ENCODE results near the gene C4orf50. TPM values are rescaled to one million over a fixed set of nuclear protein-coding genes. Genes with fewer than 3 reads are reported as not detected.

The C4orf50 gene
- total RNA-seq, 4 donors from 2014 or later: 0.04 to 0.19 (median 0.04) TPM; not detected in 1

- intact Hi-C loops (cut with DNase I): no loop called here
These were observed 147.5 kb downstream of the C4orf50 start for GRCh38 chr4:5870701-5871100.

DNA sequence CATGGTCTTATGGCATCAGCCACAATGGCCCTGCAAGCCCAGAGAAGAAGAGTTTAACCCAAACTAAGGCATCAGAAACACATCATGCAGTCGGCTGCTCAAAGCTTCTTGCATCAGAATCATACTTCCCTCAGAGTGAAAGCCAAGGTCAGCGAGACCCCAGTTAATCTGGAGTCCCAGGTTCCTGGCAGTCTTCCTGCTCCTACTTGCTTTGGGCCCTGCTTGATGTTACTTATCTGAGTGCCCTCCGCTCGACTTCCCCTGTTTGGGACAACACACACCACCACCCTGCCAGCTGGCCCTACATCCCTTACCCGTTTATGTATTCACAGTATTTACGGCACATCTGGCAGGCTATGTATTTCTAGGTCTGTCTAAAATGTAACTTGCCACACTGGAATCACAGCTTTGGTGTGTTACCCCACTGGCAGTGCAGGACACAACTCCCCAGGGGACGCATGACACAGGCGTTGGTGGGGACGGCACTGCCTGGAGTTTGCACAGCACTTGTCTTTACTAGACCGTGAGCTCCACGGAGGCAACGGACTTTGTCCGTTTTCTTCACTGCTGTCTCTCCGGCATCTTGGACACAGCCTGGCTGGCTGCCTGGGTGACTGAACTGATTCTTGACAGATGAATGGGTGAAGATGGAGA is 148.1 kb downstream of the C4orf50 start:
- 72 to 89% methylated on average over 9 to 11 of the region's 14 CpGs for WGBS, 2 donors
- no peak for TF ChIP-seq CTCF (IDR thresholded peaks at IDR 0.05)
- no peak for TF ChIP-seq POLR2A (IDR thresholded peaks at IDR 0.05)
- H3K27ac ChIP-seq: no peak overlapping the region
- intact Hi-C loops (cut with DNase I): no loop called here
- H3K9me3 ChIP-seq: no peaks in the 10 kb centered on the region
- no peak overlapping the region for H3K4me3 ChIP-seq
- H3K36me3 ChIP-seq: no peaks in the 10 kb centered on the region
- no peak for DNase-seq
- peaks cover 0 to 9% (median 0%) of the 10 kb centered on the region in 3 donors for H3K4me1 ChIP-seq
- peaks cover 0 to 11% (median 0%) of the 10 kb centered on the region in 4 donors for H3K27me3 ChIP-seq

More at GRCh38 chr4:5870701-5871100, 147.5 kb downstream of the C4orf50 start:
- Histone ChIP-seq H3K27ac (no peak overlapping the region), H3K36me3 (no peaks in the 10 kb centered on the region), H3K27me3 (peaks cover 0 to 11% (median 0%) of the 10 kb centered on the region in 4 donors), H3K9me3 (no peaks in the 10 kb centered on the region), H3K4me3 (no peak overlapping the region), H3K4me1 (peaks cover 0 to 13% (median 0%) of the 10 kb centered on the region in 3 donors)
- no peak for DNase-seq
- TF ChIP-seq POLR2A (IDR thresholded peaks at IDR 0.05) (no peak), CTCF (IDR thresholded peaks at IDR 0.05) (no peak)
- 66 to 73% methylated on average over 6 to 7 of the region's 13 CpGs for WGBS, 2 donors

GRCh38 chr4:5867866-5868265 is 150.4 kb downstream of the C4orf50 start:
- H3K36me3 ChIP-seq: no peaks in the 10 kb centered on the region
- no peak overlapping the region for H3K27ac ChIP-seq
- intact Hi-C loops (cut with DNase I): no loop called here
- no peak overlapping the region for H3K4me3 ChIP-seq
- DNase-seq: no peak
- H3K4me1 ChIP-seq: no peaks in the 10 kb centered on the region
- 90 to 93% methylated on average over 3 of the region's 3 CpGs for WGBS, 2 donors
- no peaks in the 10 kb centered on the region for H3K9me3 ChIP-seq
- no peak for TF ChIP-seq CTCF (IDR thresholded peaks at IDR 0.05)
- TF ChIP-seq POLR2A (IDR thresholded peaks at IDR 0.05): no peak
- H3K27me3 ChIP-seq: peaks cover 0 to 11% (median 0%) of the 10 kb centered on the region in 4 donors

- WGBS, 2 donors: 67 to 73% methylated on average over 9 to 10 of the region's 10 CpGs
- no peaks in the 10 kb centered on the region for H3K36me3 ChIP-seq
- no peak for TF ChIP-seq CTCF (IDR thresholded peaks at IDR 0.05)
- TF ChIP-seq POLR2A (IDR thresholded peaks at IDR 0.05): no peak
- no peak for DNase-seq
- H3K4me3 ChIP-seq: no peak overlapping the region
- no peaks in the 10 kb centered on the region for H3K4me1 ChIP-seq
- intact Hi-C loops (cut with DNase I): no loop called here
- H3K27me3 ChIP-seq: peaks cover 0 to 11% (median 0%) of the 10 kb centered on the region in 4 donors
- H3K9me3 ChIP-seq: no peaks in the 10 kb centered on the region
- no peak overlapping the region for H3K27ac ChIP-seq
These were observed 151.1 kb downstream of the C4orf50 start for GRCh38 chr4:5866841-5867813.
